Left lung (tissue), 10 donors: ENCODE data around the gene SCN11A. TPM values are rescaled to one million over a fixed set of nuclear protein-coding genes. Genes with fewer than 3 reads are reported as not detected.

Experiments used
- ATAC-seq: fragments of 200-7000 bp; cut with Tn5 transposase; one replicate; pipeline ENCODE4 v1.9.1; 2020; ENCODE audit warnings: moderate library complexity
- DNase-seq, 4 donors: peaks; one replicate each; pipeline ENCODE4 v3.0.0-alpha.2; 2013 to 2020
- H3K27ac ChIP-seq, 2 donors: fragments of 200-600 bp; sonication (generic) in 1 of 2; one replicate each; pipeline versions ENCODE4 v1.5.0 to v1.8.0; 2020 to 2021
- H3K27me3 ChIP-seq, 2 donors: fragments of 200-600 bp; sonication (generic) in 1 of 2; one replicate each; pipeline versions ENCODE4 v1.5.0 to v1.8.0; 2020 to 2021
- H3K36me3 ChIP-seq, 2 donors: fragments of 200-600 bp; sonication (generic) in 1 of 2; one replicate each; pipeline versions ENCODE4 v1.5.0 to v1.8.0; 2020 to 2021
- H3K4me1 ChIP-seq, 2 donors: fragments of 200-600 bp; one replicate each; pipeline ENCODE4 v1.8.0; 2021
- H3K4me3 ChIP-seq, 2 donors: fragments of 200-600 bp; sonication (generic) in 1 of 2; one replicate each; pipeline versions ENCODE4 v1.5.0 to v1.8.0; 2020 to 2021; ENCODE audit warnings: mild to moderate bottlenecking in 1 of 2
- H3K9me3 ChIP-seq, 2 donors: fragments of 200-600 bp; sonication (generic) in 1 of 2; one replicate each; pipeline versions ENCODE4 v1.5.0 to v1.8.0; 2020 to 2021
- intact Hi-C, 2 donors: fragments of 100-400 bp; cut with DNase I; formaldehyde crosslinking; loops; one replicate each; pipeline versions ENCODE4 v1.11.2 to v1.14.2; 2022
- polyA plus RNA-seq, 6 donors: library from polyadenylated mRNA; unstranded; fragments of 120-200 nt; gene quantifications; one replicate each; pipeline ENCODE4 v1.2.1, GENCODE V29; 2013; ENCODE audit not compliant: insufficient read length in 6 of 6
- total RNA-seq, 2 donors: library from RNA; stranded (reverse); fragmentation: NEBNext Ultra II Directional; extraction: Animal tissue kit (Norgen Biotek cat#: 25700); gene quantifications; one replicate each; pipeline ENCODE4 v1.2.1, GENCODE V29; 2021
- TF ChIP-seq, protein P1 (sequence below), 2 donors: fragments of 200-600 bp; sonication (generic) in 1 of 2; IDR thresholded peaks; one replicate each; pipeline versions ENCODE4 v1.5.0 to v1.8.0; 2021; ENCODE audit warnings: antibody characterized with exemption in 2 of 2
- donor health status: DM: no; HTN: yes; CAD: no.
- donor health status: DM: no; HTN: no; CAD: no.

The SCN11A gene
- total and polyA plus RNA-seq, 8 donors = 0.06 to 1.3 (median 0.81) TPM

DNA sequence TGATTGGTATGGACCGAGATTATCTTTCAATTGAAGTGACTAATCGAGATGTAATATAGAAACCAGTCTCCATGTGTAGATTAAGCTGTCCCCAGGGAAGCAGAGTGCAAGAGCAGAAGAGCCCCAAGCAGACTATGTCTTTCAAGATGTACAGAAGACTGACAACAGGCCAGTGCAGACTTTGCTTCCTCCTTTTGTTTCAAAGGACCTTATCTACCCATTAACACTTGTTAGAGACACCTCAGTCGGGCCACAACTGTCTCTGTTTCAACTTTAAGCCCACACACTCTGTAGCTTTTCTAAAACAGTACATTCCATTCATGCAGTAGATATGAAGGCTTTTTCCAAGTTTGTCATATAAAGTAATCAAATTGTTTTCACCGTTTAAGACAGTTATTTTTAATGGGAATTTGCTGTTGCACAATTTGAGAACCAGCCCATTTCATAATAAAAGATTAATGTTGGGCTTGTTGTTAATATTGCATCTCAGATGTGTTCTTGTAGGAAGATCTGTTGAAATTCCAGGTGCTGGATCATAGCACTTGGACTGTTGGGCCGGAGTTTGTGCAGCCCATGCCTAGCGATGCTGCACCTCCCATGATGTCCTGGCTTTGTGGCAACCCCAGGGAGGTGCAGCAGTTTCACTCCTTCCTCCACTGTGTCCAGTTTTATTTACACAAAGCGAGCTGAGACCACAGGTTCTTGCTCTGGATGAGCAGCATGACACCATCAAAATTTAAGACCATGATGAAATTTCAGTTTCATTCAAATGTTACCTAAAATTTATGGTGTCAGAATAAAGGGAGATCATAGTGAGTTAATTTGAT is 43.3 kb upstream of the SCN11A start:
- DNase-seq (no peak), ATAC-seq (no peak)
- Histone ChIP-seq H3K27ac (no peak overlapping the region), H3K27me3 (no peaks in the 10 kb centered on the region), H3K36me3 (peaks cover 3 to 98% of the 10 kb centered on the region in 2 donors), H3K9me3 (no peaks in the 10 kb centered on the region), H3K4me3 (no peak overlapping the region), H3K4me1 (no peaks in the 10 kb centered on the region)
- TF ChIP-seq, protein P1, sequence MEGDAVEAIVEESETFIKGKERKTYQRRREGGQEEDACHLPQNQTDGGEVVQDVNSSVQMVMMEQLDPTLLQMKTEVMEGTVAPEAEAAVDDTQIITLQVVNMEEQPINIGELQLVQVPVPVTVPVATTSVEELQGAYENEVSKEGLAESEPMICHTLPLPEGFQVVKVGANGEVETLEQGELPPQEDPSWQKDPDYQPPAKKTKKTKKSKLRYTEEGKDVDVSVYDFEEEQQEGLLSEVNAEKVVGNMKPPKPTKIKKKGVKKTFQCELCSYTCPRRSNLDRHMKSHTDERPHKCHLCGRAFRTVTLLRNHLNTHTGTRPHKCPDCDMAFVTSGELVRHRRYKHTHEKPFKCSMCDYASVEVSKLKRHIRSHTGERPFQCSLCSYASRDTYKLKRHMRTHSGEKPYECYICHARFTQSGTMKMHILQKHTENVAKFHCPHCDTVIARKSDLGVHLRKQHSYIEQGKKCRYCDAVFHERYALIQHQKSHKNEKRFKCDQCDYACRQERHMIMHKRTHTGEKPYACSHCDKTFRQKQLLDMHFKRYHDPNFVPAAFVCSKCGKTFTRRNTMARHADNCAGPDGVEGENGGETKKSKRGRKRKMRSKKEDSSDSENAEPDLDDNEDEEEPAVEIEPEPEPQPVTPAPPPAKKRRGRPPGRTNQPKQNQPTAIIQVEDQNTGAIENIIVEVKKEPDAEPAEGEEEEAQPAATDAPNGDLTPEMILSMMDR (IDR thresholded peaks at IDR 0.05) = no peak
- intact Hi-C loops = no loop called here

DNA sequence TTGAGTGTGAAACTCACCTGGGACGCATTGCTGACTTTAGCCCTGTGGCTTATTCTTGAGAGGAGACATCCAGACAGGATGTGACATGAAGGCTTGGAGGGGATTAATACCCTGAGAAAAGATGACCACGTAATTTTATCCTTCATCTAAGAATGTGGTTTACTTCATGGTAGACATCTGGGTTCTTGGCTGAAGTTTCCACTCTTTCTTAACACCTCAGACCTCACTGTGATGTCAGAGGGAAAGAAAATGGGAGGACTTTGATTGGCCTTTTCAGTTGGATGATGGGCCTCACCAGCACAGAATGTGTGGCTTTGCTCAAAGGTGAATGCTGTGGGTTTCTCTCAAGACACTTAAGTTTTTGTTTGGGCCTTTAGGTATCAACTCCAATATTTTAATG is 39.2 kb upstream of the SCN11A start:
- no peak for ATAC-seq
- Histone ChIP-seq H3K27ac (no peak overlapping the region), H3K27me3 (no peaks in the 10 kb centered on the region), H3K4me3 (no peak overlapping the region), H3K9me3 (no peaks in the 10 kb centered on the region), H3K4me1 (no peaks in the 10 kb centered on the region), H3K36me3 (peaks cover 0 to 95% of the 10 kb centered on the region in 2 donors)
- TF ChIP-seq, protein P1 (IDR thresholded peaks at IDR 0.05) = no peak
- DNase-seq = no peak
- intact Hi-C loops = no loop called here

DNA sequence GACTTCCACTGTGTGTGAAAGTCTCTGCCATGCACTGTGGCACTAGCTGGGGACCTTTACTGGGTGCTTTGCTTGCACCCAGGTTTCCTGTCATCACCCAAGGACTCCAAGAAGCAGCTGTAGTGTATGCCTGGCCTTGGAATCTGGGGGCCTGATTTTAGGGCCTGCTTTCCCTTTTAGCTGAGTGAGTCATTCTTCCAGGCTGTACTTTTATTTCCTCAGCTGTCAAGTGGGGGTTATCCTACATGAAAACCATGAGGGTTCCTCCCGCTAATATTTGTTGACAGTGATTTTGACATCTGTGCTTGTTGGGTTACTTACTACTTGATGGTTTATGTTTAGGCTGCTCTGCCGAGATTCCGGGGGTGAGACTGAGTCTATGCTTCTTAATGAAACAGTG is 37.1 kb upstream of the SCN11A start:
- TF ChIP-seq, protein P1 (IDR thresholded peaks at IDR 0.05) = no peak
- intact Hi-C loops = no loop called here
- DNase-seq (no peak), ATAC-seq (no peak)
- peaks cover 0 to 91% of the 10 kb centered on the region in 2 donors for H3K36me3 ChIP-seq
- no peak overlapping the region for H3K4me3 ChIP-seq
- no peaks in the 10 kb centered on the region for H3K27me3 ChIP-seq
- H3K9me3 ChIP-seq = no peaks in the 10 kb centered on the region
- no peaks in the 10 kb centered on the region for H3K4me1 ChIP-seq
- H3K27ac ChIP-seq = no peak overlapping the region

DNA sequence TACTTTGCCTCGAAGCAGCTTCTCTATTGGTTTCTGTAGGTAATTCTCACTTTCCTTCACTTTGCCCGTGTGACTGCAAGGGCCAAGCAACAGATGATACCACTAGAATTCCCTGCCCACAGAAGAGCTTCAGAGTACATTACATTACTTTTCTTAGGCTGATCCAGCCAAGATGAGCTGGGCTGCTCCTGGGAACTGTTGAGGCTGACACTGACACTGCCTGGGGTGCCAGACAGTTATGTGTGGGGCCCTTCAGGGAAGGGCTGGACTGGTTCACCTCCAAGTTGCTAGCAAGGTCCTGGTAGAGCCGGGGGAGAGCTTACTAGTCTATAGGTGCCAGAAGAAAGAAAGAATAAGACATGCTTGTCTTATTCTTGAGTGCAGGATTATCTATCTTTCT is 36.7 kb upstream of the SCN11A start:
- Histone ChIP-seq H3K9me3 (no peaks in the 10 kb centered on the region), H3K36me3 (peaks cover 0 to 87% of the 10 kb centered on the region in 2 donors), H3K4me1 (no peaks in the 10 kb centered on the region), H3K27me3 (no peaks in the 10 kb centered on the region), H3K4me3 (no peak overlapping the region), H3K27ac (no peak overlapping the region)
- DNase-seq (no peak), ATAC-seq (no peak)
- intact Hi-C loops = no loop called here
- TF ChIP-seq, protein P1 (IDR thresholded peaks at IDR 0.05) = no peak

DNA sequence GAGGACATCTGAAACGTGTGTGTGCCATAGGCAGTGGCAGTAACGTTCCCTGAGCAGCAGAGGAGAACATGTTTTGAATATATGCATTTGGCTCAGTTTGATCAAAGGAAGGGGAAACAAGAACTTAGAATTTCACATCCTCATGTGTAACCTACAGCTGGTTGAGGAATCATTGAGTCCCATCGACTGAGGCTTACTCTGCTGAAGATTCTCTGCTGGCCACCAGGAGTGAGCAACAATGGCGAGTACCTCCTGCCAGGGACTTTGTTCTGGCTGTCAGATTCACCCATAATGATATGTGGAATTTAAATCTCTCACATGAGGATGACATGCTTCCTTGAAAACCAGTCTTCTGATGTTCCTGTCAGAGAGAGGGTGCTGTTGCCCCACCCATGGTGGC is 34.4 kb upstream of the SCN11A start:
- peaks cover 0 to 65% of the 10 kb centered on the region in 2 donors for H3K36me3 ChIP-seq
- ATAC-seq = no peak
- H3K27me3 ChIP-seq = no peaks in the 10 kb centered on the region

More for the DNA sequence above, 34.4 kb upstream of the SCN11A start:
- TF ChIP-seq, protein P1 (IDR thresholded peaks at IDR 0.05) = no peak
- Histone ChIP-seq H3K9me3 (no peaks in the 10 kb centered on the region), H3K4me3 (no peak overlapping the region), H3K4me1 (no peaks in the 10 kb centered on the region), H3K27ac (no peak overlapping the region)
- intact Hi-C loops = no loop called here
- no peak for DNase-seq
